Amniotic stem cell (primary cell): ENCODE data around the gene TBC1D25.

Experiments
- DNase-seq: peaks from one replicate; lab custom pipeline; 2025; lab: John Stamatoyannopoulos, UW

The TBC1D25 gene

GRCh38 chrX:48560681-48561080 lies 21.2 kb downstream of the TBC1D25 start:
- DNase-seq, result no peak

DNA sequence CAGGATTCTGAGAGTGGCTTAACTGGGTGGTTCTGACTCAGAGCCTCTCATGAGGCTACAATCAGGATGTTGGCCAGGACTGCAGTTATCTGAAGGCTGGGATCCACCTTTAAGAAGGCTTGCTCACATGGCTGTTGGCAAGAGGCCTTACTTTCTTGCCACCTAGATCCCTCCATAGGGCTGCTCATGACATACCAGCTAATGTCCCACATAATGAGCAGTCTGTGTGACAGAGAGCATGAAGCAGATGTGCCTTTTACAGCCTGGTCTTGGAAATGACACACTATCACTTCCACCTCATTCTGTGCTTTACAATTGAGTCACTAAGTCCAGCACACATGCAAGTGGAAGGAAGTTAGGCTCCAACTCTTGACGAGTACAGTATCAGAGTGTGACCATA lies 30.4 kb downstream of the TBC1D25 start:
- DNase-seq, result no peak

DNA sequence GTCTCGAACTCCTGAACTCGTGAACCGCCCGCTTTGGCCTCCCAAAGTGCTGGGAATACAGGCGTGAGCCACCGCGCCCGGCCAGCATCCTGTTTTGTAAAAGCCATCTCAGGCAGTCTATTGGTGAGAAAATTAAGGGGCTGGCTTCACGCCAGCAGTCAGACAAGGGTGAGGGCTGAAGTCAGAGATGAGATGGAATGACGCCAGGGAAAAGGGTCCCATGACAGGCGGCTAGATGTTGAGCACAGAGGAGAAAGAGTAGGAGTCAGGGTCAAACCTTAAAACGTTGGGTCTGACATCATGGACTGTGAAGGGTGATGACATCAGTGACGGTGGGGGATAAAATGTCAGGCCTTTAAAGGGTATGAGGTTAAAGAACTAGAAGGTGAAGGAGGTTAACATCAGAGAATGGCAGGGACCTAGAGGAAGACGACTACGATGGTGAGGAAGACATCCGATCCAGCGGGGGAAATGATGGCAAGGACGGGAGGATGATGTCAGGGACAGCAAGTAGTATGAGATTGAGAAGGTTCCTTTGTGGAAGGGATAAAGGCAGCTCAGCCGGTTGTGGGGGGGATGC lies 34.3 kb downstream of the TBC1D25 start:
- DNase-seq, result no peak

DNA sequence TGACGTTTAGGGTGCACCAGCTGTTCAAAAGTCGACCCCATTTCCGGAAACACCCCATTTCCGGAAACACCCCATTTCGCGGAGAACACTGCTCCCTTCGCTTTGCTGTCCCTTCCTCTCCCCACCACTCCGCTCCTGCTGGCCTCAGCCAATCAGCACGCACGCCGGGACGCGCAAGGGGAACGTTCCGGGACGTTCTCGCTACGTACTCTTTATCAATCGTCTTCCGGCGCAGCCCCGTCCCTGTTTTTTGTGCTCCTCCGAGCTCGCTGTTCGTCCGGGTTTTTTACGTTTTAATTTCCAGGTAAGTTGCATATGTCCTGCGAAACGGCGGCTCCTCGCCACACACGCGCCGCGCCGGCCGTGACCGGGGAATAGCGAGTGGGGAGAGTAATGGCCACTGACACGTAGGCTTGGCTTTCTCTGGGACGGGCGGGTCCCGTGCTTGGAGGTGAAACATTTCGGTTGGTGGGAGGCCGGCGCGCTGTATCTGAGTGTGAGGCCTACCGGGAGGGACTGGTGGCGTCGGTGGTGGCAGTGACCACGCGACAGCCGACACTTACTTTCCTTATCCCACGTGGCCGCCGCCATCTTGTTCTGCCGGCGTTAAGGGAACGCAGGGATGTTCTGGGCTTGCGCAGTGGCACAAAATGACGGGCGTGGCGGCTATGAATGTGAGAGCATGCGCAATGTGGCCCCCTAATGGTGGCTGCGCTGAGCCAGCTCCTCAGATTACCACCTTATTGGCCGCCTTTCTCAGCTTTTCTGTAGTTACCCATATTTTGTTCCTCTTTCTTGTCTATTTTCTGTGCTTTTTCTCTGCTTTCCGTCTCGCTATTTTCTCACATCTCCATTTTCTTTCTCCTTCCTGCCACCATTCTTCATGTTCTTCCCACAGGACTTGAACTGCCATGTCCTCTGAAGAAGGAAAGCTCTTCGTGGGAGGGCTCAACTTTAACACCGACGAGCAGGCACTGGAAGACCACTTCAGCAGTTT lies 35.1 kb downstream of the TBC1D25 start, which contains the start of gene RBM3:
RBM3 (plus strand) TSS at position 215 of the 997 bp plus-strand sequence; CDS start at position 912, 697 bp downstream.
- peak; percentile 79 for DNase-seq

- no peak for DNase-seq
These were observed 36.1 kb downstream of the TBC1D25 start for GRCh38 chrX:48575642-48576041.

DNA sequence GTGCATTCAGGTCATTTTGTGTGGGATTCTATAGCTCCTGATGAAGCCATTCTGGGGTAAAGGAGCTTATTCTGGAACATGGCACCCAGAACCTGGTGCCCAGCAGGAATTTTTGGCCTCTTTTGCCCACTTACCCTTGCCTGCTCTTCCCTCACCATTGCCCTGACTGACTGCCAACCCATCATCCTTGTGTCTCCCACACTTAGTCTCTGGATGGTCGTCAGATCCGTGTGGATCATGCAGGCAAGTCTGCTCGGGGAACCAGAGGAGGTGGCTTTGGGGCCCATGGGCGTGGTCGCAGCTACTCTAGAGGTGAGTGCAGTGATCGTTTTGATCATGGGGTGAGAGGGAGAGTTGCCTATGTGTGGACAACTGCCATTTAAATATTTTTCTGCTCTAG lies 36.6 kb downstream of the TBC1D25 start:
- no peak for DNase-seq

- DNase-seq, result no peak
These were observed 39.2 kb downstream of the TBC1D25 start for GRCh38 chrX:48578661-48579128.

DNA sequence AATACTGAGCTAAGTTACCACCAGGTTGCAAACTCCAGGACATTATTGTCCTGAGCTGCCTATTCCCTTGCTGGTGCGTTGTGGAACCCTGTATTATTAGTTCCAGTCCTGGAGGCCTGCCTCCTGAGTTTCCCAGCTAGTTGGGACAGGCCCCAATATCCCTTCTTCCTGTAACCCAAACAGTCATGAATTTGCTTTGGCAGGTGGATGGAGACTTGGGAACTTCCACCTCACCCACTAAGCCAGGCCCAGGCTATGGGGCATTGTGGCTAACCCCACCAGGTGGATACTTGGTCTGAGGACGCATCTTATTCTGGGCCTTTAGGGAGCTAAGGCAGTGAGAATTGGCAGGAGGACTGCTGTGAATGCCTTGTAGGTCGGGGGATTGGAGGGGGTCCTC lies 39.7 kb downstream of the TBC1D25 start:
- no peak for DNase-seq

GRCh38 chrX:48580662-48581061 lies 41.1 kb downstream of the TBC1D25 start:
- no peak for DNase-seq

DNA sequence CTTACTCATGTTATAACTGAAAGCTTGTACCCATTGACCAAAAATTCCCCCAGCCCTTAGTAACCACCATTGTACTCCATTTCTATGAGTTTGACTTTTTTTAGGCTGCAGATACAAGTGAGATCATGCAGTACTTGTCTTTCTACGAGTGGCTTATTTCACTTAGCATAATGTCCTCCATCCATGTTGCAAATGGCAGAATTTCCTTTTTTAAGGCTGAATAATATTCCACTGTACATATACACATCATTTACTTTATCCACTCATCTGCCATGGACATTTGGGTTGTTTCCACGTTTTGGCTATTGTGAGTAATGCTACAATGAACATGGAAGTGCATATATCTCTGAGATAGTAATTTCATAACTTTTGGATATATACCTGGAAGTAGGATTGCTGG lies 45.2 kb downstream of the TBC1D25 start:
- DNase-seq, result no peak

DNA sequence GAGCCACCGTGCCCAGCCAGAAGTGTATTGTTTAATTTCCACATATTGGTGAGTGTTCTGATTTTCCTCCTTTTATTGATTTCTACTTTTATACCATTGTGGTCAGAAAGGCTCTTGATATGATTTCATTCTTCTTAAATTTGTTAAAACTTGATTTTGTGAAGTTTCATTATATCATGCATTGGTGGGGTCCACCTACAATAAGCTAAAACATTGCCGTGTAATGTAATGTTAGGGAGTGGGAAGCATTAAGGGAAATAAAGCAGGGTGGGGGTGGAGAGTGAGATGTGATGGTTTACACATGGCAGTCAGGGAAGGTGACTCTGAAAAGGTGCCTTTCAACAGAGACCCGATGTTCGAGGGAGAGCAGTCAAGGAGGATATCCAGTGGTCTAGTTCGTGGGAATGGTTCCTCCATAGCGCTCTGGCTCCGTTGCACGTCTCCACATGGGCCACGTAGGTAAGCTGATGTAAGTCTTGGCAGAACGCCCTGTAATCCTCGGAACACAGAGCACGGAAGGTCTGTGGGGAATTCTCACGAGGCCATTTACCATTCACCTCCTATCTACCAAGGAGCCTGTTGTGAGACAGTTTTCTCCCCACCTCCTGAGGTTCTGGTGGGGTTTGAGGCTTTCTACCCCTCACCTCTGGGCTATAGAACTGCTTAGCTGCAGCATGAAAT lies 50.1 kb downstream of the TBC1D25 start:
- DNase-seq, result no peak

GRCh38 chrX:48590203-48591103 lies 50.9 kb downstream of the TBC1D25 start:
- no peak for DNase-seq

GRCh38 chrX:48591255-48591791 lies 51.8 kb downstream of the TBC1D25 start:
- DNase-seq, result no peak

- no peak for DNase-seq
These were observed 53.5 kb downstream of the TBC1D25 start for GRCh38 chrX:48592971-48593370.

DNA sequence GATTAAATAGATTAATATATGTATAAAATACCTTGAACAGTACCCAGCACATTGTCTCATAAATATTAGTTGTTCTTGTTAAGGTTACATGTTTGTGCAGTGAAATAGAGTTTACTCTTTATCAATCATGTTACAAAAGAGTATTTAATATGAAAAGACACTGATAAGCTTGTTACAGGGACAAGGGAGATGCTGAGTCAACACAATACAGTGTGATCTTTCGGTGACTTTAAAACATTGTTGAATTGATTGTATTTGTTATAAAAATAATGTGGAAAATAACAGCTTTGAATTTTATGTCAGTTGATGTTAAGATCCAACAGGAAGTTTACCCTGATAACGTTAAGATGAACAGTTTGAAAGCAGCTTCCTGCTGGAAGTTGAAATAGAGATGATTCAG lies 56.4 kb downstream of the TBC1D25 start:
- no peak for DNase-seq

GRCh38 chrX:48597353-48598264 lies 58.1 kb downstream of the TBC1D25 start, which contains the start of gene WDR13:
Gene WDR13 (plus strand): TSS chrX:48597492. CDS start chrX:48597997, 505 bp downstream.
- DNase-seq, result peak; percentile 74

DNA sequence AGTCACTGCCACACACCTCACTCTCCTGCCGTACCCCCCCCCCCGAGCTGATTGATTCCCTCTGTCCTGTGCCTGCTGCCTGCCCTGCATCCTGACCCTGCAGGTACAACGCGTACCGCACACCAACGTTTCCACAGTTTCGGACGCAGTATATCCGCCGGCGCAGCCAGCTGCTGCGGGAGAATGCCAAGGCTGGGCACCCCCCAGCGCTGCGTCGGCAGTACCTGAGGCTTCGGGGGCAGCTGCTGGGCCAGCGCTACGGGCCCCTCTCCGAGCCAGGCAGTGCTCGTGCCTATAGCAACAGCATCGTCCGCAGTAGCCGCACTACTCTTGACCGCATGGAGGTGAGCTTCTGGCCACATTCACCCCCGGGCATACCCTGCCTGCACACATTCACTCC lies 59.1 kb downstream of the TBC1D25 start:
- no peak for DNase-seq

DNA sequence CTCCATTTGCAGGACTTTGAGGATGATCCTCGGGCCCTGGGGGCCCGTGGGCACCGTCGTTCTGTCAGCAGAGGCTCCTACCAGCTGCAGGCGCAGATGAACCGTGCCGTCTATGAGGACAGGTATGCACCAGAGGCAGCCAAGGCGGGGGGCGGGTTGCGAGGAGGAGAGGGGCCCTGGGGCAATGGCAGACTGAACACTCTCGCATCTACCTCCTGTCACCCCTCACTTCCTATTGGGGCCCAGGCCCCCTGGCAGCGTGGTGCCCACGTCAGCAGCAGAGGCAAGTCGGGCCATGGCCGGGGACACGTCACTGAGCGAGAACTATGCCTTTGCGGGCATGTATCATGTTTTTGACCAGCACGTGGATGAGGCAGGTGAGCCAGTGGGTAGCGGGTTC lies 59.8 kb downstream of the TBC1D25 start:
- no peak for DNase-seq

DNA sequence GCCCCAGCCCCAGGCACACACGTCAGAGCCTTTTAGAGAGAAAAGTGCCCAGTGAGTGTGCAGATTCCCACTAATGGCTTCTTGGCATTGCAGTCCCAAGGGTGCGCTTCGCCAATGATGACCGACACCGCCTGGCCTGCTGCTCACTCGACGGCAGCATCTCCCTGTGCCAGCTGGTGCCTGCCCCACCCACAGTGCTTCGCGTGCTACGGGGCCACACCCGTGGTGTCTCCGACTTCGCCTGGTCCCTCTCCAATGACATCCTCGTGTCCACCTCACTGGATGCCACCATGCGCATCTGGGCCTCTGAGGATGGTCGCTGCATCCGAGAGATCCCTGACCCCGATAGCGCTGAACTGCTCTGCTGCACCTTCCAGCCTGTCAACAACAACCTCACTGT lies 60.7 kb downstream of the TBC1D25 start:
- no peak for DNase-seq
